AG20443 (cell line): ENCODE measurements around the gene MAN1A1.

ENCODE experiments used
- DNase-seq: peaks from one replicate; pipeline ENCODE4 v3.0.0; 2012; ENCODE audit warnings: low spot score, mixed read lengths

MAN1A1 gene

DNA sequence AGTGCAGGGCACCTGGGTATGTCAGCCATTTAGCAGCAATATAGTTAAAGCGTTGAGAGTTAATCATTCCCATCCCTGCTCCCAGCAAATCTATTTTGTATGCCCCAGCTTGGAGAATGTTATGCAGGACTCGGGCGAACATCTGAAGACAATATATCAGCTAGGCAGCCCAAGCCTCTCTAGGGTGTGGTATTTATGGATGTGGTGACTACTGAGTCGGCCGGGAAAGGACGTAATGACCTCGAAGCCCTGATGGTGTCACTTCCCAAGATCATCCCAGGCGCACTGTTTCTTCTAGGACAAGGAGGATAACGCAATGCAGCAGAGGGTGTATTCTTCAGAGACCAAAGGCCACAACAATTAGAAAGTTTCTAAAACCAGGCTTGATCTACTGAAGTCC, 207.5 kb downstream of the MAN1A1 start:
- peak; percentile 58 for DNase-seq

DNA sequence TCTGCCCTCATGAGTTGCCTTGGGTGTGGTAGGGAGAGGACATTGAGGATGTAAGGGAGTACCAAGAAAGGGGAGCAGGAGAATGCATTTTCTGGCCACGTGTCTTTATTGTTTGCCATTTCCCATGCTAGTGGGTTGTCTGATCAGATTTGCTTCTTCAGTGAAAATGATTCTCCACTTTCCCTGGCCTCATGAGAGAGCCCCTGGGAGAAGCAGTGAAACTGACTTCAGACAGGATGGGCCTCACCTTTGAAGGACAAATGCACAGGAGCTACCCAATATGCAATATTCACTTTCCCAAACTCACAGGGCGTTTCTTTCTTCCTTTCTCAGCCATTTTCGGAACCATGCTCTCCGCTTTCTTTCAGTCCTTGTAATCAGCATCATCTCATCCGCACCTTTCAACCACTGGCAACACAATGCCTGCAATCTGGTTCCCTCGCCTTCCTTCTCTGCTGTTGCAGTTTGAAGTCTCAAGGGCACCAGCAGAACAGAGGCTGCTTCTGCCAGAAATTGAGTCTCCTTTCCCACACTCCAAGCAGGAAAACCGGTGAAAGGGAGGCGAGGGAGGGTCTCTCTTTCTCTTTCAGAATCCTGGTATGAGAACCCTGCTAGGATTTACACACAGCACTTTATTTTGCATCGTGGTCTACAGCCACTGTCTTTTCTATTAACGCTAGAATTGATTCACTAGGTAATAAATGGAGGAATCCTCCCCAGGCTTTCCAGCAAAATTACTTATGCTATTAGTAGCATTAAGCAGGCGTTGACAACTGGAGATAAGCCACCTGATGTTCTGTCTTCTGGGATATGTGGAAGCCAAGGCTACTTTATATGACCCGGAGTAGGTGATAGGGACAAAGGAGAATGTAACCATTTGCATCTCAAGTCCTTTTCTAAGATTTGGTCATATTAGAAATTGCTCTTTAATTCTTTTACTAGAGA, 209.1 kb downstream of the MAN1A1 start:
- no peak for DNase-seq

DNA sequence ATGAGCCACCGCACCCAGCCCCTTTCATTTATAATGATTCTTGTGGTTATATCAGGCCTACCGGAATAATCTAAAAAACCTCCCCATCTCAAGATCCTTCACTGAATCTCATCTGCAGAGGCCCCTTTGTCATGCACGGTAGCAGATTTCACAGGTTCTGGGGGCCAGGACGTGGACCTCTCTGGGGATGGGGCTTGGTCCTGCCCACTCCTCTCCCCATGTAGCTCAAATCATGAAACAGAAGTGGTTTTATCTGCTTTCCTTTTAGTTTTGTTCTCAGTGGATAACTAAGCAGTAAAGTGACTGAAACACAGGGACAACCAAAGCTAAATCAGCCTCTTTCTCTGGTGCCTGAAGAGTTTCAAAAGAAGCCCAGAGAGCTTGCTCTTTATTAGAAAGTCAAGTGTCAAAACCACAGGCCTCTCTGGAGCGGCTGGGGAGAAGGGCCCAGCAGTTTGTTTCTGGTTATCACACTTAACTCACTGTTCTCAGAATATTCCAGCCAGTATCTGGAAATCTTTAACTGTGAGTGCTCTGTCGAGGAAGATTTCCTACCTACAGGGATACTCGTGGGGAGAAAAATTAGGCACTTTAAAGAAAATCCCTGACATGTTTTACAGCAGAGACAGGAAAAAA, 210.5 kb downstream of the MAN1A1 start:
- no peak for DNase-seq

DNA sequence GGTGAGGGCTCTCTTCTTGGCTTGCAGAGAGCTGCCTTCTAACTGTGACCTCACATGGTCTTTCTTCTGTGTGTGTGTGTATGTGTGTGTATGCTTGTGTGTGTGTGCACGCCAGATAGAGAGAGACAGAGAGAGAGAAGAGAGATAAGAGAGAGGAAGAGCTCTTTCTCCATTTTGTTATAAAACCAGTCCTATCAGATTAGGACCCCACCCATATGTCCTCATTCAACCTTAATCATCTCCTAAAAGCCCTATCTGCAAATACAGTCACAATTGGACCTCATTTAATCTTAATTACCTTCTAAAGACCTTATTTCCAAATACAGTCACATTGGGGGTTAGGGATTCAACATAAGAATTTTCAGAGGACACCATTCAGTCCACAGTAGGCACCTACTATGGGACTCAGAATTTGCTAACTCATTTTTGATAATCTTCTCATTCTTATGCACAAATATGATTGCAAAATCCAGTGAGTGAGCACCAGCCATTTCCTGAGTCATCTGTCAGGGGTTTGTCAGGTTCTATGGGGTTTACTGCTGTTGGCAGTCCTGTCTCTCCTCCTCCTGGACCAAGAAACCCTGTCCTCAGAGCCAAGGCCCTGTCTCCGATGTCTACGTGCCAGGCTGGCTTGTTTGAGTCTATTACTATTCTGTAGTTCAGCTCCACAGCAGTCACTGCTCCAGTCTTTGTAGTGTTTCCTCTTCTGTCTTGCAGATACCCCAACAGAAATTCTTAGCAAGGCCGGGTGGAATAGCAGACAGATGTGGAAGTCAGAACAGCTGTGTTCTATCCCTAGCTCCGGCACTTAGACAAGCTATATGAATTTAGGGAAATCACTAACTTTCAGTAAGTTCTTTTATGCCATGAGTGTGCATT, 212.1 kb downstream of the MAN1A1 start:
- DNase-seq = peak; percentile 32

DNA sequence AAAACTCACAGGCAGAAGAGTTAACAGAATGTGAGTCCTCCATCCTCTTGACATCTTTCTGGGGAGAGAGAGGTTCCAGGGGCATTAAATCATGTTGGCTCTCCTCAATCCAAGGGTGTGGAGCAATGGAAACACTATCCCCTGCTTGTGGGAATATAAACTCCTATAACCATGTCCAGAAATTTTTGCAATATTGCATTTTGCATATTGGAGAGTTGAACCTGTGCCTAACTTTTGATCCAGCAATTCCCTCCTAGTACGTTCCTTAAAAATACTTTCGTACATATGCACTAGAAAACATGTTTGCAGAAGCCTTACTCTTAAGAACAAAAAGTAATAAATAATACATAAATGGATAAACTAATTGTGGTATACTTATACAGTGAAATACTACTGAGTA, 214.8 kb downstream of the MAN1A1 start:
- no peak for DNase-seq

DNA sequence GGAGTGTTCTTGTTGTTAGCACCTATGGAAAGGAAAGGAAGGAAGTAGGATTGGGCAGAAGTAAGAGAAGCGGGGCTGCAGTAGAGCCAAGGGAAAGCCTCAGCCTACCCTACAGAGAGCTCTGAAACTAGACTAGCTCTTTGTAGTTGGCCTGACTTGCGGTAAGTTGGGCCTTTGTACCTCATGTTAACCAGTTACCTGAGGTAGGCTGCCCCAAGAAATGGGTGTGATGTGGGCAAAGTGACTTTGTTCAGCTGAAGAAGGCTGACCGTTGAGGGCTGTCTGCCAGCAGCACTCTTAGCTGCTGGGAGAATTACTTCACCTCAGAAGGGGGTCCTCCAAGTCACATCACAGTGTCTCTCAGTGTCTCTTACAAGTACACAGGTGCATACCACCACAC, 216.2 kb downstream of the MAN1A1 start:
- no peak for DNase-seq

DNA sequence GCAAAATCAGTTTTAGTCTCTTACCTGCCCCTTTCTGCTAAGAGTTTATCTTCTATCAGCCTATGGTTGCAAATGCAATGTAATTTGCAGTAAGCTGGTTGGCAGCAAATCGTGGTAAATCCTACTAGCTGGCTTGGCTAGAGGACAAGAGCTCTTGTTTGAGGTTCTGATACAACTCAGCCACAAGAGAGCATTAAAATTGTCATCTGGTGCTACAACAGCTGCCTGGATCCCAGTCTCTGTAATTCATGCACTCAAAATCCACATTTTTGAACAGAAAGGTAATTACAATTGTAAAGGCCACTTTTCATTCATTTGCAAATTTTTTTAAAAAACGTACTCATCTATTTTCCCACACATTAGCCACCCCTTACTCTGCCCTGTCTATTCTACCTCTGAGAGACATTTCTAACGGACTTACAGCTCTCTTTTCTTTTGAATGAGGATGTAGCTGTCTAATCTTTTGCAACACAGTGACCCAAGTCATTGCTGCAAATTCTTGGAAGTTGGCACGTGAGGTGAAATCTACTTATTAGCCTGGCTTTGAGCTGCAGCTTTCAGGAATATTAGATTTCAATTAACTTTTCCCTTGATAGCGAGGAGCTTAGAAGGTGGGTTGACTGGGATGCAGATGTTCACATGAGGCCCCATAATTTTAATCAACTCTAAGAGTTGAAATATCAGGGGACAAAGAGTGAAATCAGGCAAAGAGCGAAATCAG, 217.1 kb downstream of the MAN1A1 start:
- DNase-seq = no peak

DNA sequence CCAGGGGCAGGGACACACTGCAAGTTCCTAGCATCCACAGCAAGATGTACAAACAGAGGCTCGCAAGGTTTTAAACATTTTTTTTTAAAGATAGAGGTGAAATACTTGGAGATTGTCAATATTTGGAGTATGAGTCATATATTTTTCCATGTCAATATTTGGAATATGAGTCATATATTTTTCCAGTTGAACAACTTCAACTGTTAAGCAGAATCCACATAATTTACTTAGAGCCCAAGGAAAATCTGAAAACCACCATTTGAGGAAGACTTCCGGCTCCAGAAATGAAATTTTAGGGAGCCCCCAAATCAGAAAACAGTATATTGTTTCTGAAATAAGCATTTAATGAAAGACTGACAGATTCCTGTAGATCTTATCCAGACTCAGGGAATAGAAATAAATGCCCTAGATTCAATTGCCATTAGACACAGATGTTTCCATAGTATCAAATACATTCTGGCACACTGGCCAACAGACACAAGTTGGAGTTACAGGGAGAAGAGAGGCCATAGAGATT, 219.5 kb downstream of the MAN1A1 start:
- DNase-seq = peak; percentile 27

DNA sequence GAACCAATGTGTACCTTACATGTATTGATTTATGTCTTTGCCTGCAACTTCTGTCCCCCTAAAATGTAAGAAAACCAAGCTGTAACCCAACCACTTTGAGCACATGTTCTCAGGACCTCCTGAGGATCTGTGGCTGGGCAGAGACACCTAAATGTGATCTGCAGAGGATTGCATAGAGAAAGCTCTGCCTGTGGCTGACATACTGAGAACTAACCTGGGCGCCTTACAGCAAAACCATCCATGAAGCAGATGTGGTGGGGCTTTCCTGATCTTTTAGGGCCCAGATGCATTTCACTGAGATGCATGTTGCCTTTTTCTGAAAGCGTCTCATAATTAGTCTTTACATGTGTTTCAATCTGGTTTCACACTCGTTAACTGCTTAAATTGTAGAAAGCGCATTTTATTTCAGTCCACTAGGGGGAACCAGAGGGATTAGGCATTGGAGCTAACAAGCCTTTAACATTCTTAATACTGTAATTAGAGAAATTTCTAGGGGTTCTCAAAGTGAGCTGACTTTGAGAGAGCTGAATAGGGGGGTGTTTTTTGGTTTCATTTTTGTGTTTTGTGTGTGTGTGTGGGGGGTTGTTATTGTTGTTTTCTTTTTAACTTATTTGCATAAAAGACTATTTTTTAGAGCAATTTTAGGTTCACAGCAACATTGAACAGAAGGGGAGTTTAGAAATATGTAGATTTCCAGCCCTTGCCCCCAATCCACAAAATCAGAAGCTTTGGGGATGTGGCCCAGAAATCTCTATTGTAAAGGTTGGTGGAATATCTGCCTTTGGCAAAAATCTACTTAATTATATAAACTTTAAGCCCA, 220.2 kb downstream of the MAN1A1 start:
- DNase-seq = peak; percentile 63

DNA sequence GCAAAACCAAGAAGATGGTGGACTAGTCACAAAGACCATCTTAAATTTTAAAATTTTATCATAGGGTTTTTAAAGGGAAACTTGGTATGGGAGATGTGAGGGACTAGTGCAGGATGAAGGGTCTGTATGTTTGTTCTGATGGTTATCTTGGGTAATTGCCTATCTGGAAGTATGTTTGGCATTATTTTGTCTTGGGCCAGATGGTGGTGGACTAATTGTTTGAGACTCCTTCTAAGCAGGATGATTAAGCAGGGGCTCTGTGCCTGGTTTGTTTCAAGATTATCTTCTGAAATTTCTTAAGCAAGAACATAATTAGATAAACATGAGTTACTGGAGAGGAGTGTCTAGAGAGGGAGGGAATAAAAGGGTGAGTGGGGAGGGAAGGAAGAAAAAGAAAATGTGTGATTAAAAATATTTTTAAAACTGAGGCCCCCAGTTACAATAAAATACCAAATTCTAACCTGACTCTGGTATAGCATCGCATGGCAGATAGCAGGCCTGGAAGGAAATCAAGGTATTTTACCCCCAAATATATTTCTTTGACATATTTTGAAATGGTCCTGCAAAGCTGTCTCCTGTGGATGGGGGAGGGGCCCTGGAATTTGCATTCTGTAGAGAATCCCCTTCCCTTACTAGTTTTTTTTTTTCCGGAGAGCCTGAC, 221.2 kb downstream of the MAN1A1 start:
- DNase-seq = no peak

DNA sequence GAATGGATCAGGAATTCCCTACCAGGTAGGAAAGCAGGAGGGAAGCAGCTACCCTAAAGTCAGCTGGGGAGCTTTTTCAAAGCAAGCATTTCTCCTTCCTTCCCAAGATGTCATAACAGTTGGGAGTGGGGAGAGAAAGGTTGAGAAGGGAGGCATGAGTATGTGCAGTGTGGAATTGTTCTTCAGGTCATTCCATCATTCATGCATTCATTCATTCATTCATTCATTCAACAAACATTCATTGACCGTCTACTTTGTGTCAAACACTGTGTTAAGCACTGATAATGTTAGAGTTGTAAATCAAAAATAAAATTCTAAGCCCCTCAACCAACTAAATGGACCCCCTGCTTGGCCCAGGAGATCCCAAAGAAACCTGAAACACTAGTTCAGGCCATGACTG, 221.9 kb downstream of the MAN1A1 start:
- no peak for DNase-seq
